Heart left ventricle (tissue), 13 donors: ENCODE data around the gene TBR1.

Source experiments
- CTCF ChIP-seq, 12 donors: fragments of 200-600 bp; sonication (generic) in 4 of 12; IDR thresholded peaks; one replicate each; pipeline versions ENCODE4 v1.5.0 to v1.8.0; 2018 to 2022; ENCODE audit warnings: antibody characterized with exemption in 12 of 12, mild to moderate bottlenecking in 5 of 12
- POLR2A ChIP-seq, 2 donors: fragments of 450-650 bp; IDR thresholded peaks; one replicate each; pipeline ENCODE4 v1.6.1; 2017; ENCODE audit warnings: antibody characterized with exemption in 2 of 2, mild to moderate bottlenecking in 2 of 2, moderate library complexity in 2 of 2
- donor health status: ischemic (EF 13 %, LVEDD 7.1; RV severe dilation, severe dysfunction).
- donor health status: DM: no; HTN: yes; CAD: no.
- donor health status: DM: no; HTN: no; CAD: no.
- donor health status: ischemic (EF 25% LVEDD 6.9; RV normal size, moderate dysfunction).
- donor health status: ischemic (EF 25% LVEDD 5.7; RV mildly dilated, moderate dysfunction).
- donor health status: ischemic (EF 35%, LVEDD 5.7; RV mildly dilated, moderate dysfunction).
- donor health status: nonischemic (EF 11% LVEDD 7.7; RV severe dilation, severe dysfunction).
- donor health status: DM: yes; HTN: yes; CAD: no.
- donor health status: PGD.
- donor health status: ischemic (EF 29% LVEDD 5.4; RV normal size, mild dysfunction).
- donor health status: nonischemic (EF 23%, LVEDD 6.1; RV moderate dilation, normal function).

GRCh38 chr2:161369311-161369710, 46.8 kb upstream of the TBR1 start:
- TF ChIP-seq CTCF (IDR thresholded peaks at IDR 0.05): no peak
- no peak for TF ChIP-seq POLR2A (IDR thresholded peaks at IDR 0.05)
